GM19328 (cell line): ENCODE measurements around the gene ATP8B4.

ENCODE experiments used
- ATAC-seq: cut with Tn5 transposase; IDR thresholded peaks from one replicate; pipeline ENCODE4 v1.9.1; 2021; ENCODE audit warnings: mild to moderate bottlenecking, moderate library complexity; ENCODE audit not compliant: unreplicated experiment

ATP8B4 gene

GRCh38 chr15:50065279-50065678 lies 53.8 kb downstream of the ATP8B4 start:
- ATAC-seq: no peak

GRCh38 chr15:50064673-50065072 lies 54.4 kb downstream of the ATP8B4 start:
- no peak for ATAC-seq

GRCh38 chr15:50063226-50063625 lies 55.8 kb downstream of the ATP8B4 start:
- no peak for ATAC-seq

GRCh38 chr15:50061503-50061902 lies 57.5 kb downstream of the ATP8B4 start:
- no peak for ATAC-seq

GRCh38 chr15:50059883-50060282 lies 59.1 kb downstream of the ATP8B4 start:
- no peak for ATAC-seq

GRCh38 chr15:50059203-50059772 lies 59.7 kb downstream of the ATP8B4 start:
- no peak for ATAC-seq

- no peak for ATAC-seq
These were observed 61.0 kb downstream of the ATP8B4 start for GRCh38 chr15:50057905-50058639.

GRCh38 chr15:50057196-50057595 lies 61.8 kb downstream of the ATP8B4 start:
- no peak for ATAC-seq

- ATAC-seq: no peak
These were observed 63.3 kb downstream of the ATP8B4 start for GRCh38 chr15:50055750-50056157.

GRCh38 chr15:50055332-50055731 lies 63.7 kb downstream of the ATP8B4 start:
- no peak for ATAC-seq

- no peak for ATAC-seq
These were observed 65.8 kb downstream of the ATP8B4 start for GRCh38 chr15:50053055-50053856.

GRCh38 chr15:50051811-50052419 lies 67.1 kb downstream of the ATP8B4 start:
- no peak for ATAC-seq

GRCh38 chr15:50050986-50051743 lies 67.9 kb downstream of the ATP8B4 start:
- no peak for ATAC-seq

- ATAC-seq: no peak
These were observed 69.2 kb downstream of the ATP8B4 start for GRCh38 chr15:50049871-50050270.

- ATAC-seq: no peak
These were observed 72.2 kb downstream of the ATP8B4 start for GRCh38 chr15:50046867-50047266.

GRCh38 chr15:50046159-50046558 lies 72.9 kb downstream of the ATP8B4 start:
- no peak for ATAC-seq

- ATAC-seq: no peak
These were observed 74.1 kb downstream of the ATP8B4 start for GRCh38 chr15:50044904-50045303.

GRCh38 chr15:50044406-50044805 lies 74.6 kb downstream of the ATP8B4 start:
- no peak for ATAC-seq

GRCh38 chr15:50042775-50043174 lies 76.3 kb downstream of the ATP8B4 start:
- no peak for ATAC-seq

- ATAC-seq: no peak
These were observed 88.6 kb downstream of the ATP8B4 start for GRCh38 chr15:50030456-50030855.

- no peak for ATAC-seq
These were observed 90.7 kb downstream of the ATP8B4 start for GRCh38 chr15:50028326-50028725.
